Central memory CD4-positive, alpha-beta T cell (primary cell): Measurements from ENCODE around the gene YBX1.
"Not testable (repeated sequence)": the region's sequence is repeated elsewhere in the genome, so short reads cannot be mapped to it uniquely, and the experiment has no call there.

Experiments used
- DNase-seq: peaks from one replicate; pipeline ENCODE4 v3.0.0; 2022

Gene YBX1

DNA sequence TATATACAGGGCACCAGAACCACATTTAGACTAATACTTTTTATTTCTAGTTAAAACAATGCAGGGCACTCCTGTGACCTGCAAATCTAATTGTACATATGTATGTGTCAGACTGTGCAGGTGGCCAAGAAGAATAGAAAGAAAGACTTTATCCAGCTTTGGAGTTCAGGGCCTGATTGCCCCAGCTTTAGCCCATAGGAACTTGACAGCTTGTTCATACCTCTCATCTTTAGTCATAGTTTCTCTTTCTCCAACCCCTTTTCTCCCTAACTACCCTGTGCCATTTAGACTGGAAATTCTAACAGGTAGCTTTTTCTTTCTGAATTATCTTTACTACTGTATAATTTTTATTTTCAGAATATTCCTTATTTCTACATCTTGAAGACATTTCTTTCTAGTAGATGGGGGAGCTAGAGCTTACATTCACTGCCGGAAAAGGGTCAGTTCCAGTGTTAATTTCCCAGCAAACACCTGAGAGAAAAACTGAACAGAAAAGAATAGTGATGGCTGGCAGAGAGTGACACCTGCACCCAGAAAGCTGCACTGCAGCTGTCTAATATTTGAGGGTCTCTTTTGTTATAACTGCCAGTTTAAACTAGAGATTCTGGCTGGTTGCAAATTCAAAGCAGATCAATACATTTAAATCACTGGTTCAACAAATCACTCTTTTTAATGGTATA lies 8.4 kb downstream of the YBX1 start:
- DNase-seq, result no peak

DNA sequence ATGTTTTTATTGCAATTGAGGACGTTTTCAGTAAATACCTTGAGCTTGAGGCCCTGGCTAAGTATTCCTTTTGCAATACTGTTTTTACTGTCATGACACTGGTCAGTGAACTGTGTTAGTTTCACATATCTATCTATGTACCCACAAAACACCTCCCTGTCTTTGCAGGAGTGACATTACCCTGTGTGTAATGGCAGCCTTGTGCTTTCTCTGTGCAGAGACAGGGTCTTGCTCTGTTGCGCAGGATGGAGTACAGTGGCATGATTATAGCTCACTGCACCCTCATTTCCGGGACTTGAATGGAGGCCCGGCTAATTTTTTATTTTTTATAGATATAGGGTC lies 8.9 kb downstream of the YBX1 start:
- no peak for DNase-seq

DNA sequence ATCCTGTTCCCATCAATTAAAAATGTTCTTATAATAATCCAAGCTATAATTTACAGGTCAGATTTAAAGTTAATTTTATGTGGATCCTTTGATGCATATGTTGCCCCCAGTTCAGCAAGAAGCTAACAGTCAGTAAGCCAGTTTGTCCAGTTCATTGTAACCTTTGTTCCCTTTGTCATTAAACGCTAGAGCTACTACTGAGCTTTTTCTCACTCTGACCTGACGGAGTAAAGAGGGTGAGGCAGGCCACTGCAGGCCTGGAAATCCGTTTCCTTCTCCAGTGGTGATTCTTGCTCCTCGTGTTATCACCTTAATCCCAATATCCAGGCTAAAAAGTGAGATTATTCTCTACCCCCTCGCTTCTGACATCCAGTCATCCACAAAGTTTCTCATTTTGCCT lies 10.2 kb downstream of the YBX1 start:
- no peak for DNase-seq

DNA sequence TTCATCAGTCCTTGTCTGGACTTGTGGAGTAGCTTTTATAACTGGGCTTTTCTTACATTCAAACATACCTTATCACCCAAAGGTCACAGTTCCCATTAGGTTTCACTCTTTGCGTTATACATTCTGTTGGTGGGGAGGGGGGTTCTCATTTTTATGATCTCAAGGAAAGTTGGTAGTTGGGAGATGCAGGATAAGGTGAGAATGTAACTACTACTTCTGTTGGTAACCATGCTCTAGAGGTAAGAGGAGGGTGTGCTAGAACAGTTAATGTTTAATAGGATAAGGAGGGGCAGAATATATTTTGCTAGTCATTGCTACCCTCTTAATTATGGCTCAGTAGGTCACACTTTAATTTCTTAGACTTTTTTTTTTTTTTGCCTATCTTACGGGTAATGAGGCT lies 10.7 kb downstream of the YBX1 start:
- no peak for DNase-seq

DNA sequence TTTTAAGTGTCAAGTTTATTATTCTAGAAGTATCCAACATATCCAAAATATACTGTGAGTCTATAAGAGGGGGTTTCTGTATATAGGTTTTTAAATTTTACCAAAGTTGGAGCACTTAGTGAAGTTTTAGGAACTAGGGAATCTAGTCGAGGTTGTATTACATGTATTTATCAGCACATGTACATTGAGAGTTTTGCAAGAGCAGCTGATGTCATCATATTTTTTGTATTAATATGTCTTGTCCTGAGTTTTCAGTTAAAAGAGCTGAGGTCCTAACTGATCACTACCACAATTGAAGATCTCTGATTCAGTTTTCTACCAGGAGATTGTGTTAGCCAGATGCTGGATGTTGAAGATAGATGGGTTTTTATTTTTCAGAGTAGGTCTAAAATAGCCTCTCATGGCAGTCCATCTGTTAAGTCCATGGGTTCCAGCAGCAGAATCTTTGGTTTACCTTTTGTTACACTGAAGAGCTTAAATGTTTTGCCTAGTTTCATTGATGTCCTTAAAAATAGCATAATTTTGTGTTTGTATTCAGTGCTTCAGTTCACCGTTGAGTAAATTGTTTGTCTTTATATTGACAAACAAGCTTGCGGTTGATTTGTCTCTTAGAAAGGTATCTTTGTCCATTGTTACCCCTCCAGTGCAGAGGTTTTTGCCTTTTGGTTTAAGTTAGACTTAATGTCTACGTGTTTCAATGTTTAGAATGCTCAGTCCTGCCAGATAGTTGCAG lies 16.0 kb downstream of the YBX1 start:
- no peak for DNase-seq

DNA sequence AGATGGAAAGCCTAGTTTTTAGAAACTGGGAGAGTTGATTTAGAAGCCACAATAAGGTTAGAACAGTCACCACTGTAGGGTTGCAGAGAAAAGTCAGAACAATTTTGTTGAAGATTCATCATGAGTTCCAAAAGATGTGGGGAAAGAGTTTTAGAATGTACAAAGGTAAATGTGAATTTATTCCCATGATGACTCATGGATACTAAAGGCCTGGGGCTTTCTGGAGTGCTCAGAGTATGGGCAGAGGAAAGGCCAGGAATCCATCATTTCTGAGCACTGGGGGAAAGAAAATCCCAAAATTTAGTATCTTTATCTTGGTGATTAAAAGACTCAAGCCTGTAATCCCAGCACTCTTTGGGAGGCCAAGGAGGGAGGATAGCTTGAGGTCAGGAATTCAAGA lies 17.8 kb downstream of the YBX1 start:
- no peak for DNase-seq

DNA sequence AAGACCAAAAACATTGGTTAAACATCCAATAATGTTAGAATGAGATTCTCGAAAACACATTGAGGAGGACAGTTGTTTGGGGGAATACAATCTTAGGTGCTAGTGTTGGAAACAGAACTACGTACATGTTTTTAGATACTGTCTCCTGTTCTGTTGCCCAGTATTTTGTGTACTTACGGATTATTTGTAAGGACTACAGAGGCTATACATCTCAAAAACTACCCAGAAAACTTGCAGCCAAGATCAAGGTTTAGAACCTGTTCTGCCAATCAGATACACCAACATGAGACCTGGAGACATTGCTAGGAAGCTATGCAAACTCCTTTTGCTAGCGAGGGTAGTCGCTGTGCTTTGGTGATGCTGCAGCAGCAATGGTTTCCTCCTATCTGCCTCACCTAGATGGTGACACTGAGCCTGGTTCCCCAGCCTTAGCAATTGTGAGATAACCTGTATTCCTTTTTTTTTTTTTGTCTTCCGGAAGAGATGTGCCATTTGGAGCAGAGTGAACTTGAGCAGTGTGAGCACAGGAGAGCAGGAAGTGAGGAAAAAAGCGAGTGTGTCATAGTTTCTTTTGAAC lies 21.8 kb downstream of the YBX1 start:
- no peak for DNase-seq

DNA sequence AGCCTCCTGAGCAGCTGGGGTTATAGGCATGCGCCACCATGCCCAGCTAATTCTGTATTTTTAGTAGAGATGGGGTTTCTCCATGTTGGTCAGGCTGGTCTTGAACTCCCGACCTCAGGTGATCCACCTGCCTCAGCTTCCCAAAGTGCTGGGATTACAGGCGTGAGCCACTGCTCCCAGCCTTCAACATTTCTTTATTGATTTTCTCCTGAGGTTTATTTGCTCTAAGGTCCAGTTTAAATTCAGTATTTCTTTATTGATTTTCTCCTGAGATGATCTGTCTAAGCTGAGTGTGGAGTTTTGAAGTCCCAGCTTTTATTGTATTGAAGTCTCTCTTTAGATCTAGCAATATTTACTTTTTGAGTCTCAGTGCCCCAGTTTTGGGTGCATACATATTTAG lies 30.6 kb downstream of the YBX1 start:
- not testable (repeated sequence) for DNase-seq

DNA sequence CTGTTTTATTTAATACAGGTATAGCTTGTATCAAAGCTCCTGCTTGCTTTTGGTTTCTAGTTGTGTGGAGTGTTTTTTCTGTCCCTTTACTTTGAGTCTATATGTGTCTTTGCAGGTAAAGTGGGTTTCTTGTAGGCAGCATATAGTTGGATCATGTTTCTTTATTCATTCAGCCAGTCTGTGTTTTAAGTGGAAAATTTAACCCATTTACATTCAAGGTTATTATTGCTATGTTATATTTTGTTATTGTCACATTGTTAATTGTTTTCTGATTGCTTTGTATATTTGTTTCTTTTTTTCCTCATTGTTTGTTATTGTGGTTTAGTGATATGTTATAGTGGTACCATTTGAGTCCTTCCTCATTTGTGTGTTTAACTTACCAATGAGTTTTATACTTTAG lies 31.1 kb downstream of the YBX1 start:
- DNase-seq, result no peak

DNA sequence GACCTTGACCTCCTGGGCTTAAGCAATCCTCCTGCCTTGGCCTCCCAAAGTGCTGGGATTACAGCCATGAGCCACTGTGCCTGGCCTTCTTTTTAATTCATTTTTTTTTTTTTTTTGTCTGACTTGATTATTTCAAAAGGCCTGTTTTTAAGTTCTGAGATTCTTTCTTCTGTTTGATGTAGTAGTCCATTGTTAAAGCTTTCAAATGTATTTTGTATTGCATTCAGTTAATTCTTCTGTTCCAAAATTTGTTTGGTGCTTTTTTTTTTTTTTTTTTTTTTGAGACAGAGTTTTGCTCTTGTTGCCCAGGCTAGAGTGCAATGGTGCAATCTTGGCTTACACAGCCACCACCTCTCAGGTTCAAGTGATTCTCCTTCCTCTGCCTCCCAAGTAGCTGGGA lies 32.2 kb downstream of the YBX1 start:
- DNase-seq, result not testable (repeated sequence)

DNA sequence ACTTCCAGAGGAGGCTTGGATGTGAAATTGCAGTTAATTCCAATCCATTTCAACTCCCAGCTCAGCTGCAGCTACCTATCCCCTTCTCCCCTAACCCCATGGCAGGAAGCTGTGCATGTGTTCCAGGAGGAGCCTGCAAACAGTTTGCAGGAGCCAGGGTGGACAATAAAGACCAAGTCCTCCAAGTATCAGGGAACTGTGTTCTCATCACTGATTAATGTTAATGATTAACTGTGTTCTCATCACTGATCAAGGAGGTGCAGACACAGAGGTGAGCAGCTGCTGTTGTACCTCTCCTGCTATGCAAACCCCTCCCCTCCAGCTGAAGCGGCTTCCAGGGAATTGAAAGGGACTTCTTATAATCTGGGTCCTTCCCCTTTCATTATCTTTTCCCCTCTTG lies 38.6 kb downstream of the YBX1 start:
- no peak for DNase-seq

DNA sequence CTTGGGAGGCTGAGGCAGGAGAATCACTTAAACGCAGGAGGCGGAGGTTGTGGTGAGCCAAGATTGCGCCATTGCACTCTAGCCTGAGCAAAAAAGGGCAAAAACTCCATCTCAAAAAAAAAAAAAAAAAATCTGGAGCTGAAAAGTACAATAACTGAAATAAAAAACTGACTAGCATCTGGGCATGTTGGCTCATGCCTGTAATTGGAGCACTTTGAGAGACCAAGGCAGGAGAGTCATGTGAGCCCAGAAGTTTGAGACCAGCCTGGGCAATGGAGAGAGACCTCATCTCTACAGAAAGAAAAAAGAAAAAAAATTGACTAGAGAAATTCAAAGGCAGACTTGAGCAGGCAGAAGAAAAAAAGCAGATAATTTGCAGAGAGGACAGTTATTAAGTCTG lies 39.7 kb downstream of the YBX1 start:
- DNase-seq, result no peak

DNA sequence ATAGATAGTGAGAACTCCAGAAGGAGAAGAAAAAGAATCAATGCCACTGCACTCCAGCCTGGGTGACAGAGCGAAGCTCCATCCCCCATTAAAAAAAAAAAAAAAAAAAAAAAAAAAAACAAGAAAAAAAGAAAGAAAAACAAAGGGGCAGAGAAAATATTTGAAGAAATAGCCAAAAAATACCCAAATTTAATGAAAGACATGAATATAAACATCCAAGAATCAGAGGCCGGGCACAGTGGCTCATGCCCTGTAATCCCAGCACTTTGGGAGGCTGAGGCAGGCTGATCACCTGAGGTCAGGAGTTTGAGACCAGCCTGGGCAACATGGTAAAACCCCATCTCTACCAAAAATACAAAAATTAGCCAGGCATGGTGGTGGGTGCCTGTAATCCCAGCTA lies 40.2 kb downstream of the YBX1 start:
- DNase-seq, result not testable (repeated sequence)

DNA sequence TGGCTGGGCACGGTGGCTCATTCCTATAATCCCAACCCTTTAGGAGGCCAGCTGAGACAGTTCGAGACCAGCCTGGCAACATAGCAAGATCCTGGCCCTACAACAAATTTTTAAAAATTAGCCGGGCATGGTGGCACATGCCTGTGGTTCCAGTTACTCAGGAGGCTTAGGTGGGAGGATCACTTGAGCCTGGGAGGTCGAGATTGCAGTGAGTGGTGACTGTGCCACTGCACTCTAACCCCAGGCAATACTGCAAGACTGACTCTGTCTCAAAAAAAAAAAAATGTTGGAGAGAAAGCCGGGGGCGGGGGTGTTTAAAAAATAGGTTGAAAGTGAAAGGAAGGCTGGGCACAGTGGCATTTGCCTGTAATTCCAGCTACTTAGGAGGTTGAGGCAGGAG lies 41.3 kb downstream of the YBX1 start:
- no peak for DNase-seq

DNA sequence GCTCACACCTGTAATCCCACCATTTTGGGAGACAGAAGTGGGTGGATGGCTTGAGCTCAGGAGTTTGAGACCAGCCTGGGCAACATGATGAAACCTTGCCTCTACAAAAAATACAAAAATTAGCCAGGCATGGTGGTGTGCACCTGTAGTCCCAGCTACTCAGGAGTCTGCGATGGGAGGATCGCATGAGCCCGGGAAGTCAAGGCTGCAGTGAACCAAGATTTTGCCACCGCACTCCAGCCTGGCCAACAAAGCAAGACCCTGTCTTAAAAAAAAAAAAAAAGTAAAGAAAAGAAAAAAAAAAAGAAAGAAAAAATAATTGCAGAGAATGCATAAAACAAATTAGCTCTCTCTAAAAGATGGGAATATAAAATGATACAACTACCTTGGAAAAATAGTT lies 43.6 kb downstream of the YBX1 start:
- not testable (repeated sequence) for DNase-seq

DNA sequence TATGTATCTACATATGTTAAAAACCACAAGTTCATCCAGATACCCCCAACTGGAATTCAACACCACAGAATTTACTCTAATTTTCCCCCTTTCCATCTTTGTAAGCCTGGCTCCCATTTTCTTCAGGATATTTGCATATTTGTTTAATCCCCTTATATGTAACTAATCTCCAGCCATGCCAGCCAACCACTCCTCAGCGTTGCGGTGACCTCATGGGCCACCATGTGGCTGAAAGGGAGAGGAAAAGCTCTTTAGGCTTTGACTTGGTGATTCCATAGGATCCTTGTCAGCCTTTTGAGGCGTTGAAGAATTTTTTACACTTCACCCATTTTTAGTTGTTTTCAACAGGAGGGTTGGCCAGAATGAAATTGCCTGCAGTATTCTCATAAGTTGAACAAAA lies 47.8 kb downstream of the YBX1 start:
- DNase-seq, result no peak

DNA sequence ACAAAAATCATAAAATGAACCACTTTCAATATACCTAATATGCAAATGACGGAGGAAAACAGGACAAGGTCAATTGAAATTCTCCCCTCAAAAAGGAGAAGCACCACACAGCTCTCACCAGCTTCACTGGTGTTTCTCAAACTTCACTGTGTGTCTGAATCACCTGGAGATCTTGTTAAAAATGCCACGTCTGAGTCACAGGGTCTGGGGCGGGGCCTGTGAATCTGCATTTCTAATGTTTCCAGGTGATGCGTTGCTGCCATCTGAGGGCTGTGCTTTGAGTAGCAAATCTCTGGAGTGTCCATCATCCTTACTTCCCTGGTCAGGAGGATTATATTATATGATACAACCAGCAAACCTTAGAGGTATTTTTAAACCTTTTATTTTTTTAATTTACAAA lies 48.8 kb downstream of the YBX1 start:
- no peak for DNase-seq

DNA sequence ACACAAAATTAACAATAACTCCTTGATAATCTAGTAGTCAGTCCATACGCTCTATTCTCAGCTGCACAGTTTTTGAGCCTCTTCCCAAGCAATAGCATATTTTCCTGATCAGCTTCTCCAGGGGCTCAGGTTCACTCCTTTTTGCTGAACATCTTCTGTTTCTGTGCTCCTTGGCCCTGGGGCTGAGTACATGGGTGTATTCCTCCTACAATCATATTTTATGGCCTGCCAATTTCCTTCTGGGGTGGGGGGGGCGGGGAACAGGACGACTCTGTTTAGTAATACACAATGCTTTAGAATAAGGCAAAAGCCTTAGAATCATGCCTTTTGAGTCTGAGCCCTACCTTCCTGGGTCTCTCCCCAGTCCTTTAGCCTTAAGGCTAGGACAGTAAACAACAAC lies 49.4 kb downstream of the YBX1 start:
- DNase-seq, result no peak

DNA sequence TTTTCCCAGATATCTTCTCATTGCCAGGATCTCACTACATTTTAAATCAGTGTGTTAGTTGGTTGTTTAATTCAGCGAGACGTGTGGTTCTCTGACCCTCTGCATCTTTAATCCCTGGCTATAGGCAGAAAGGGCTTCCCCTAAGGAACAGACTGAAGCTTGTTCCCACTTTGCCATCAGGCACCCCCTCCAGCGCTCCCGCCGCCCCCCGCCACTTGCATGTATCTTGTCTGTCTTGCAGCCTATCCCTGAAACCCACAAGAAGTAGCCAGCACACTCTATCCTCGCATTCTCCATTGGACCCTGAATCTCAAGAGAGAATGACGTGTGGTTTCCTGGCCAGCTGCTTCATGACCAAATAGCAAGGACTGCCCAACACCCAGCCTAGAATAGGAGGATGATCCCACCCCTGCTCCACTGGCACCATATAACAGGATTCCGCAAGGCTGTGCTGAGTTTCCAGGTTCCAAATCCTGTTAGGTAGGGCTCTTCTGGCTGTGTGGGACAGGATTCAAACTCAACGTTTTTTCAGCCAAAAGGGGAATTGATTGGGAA lies 50.0 kb downstream of the YBX1 start:
- DNase-seq, result no peak

DNA sequence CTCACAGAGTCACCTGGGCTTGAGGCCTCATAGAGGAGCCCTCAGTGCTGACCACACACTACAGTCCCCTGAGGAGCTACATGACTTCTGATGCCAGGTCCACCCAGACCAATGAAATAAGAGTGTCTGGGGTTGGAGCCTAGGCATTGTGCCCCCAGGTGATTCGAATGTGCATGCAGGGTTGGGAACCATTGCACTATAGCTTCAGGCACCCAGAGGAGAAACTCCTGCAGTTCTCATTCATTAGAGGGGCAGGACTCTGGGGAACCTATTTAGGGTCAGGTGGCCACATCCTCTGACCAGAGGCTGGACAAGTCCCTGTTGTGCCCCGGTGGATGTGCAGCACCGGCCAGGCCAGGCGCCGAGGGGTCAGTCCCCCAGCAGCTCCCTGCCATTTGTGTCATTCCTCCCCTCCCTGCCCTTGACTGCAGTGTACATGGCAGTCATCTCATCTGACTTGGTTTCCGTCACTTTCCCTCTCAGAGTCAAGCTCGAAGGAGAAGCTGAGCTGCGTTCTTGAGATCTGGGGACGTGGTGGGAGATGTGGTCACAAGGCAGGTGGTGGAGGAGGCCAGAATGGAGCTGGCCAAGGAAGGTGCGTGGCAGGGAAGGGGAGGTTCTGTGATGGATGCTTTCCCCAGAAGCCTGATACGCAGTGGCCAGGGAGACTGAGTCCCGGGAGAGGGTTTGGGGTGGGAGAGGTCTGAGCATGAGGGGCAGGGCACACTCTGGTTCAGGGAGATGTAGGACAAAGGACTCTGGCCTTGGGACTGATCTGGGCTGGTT lies 51.4 kb downstream of the YBX1 start:
- DNase-seq, result no peak

DNA sequence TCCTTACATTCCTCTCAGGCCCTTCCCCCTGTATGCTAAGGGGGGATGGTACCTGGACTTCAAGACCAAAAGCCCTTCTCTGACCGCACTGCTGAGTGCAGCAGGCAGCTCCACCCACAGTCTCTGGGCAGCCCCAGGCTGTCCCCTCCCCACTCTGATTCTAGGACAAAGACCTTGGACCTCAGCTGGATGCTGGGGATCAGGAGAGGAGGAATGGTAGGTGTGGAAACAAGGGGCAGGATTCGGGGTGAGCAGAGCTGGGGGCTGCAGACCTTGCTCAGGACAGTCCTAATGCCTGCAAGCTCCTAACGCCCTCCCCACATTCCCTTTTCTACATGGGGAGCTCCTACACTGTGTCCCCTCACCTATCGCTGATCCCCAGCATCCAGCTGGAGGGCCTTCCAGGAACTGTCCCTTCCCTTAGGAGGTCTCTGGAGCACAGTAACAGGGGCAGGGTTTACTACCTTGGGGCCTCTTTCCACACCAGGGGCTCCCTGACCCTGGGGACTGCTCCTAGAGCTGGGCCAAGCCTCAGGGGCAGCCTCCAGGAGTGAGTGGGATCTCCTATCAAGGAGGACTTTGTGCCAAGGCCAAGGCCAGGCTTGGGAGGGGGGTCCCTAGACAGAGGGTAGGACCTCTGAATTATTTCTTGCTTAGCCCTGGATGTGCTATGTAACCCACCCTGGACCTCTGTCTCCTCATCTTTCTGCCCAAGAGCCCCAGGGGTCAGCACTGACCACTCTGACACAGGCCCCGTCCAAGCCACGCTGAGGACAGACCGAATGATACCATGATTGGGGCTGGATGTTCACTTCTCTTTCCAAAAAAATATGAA lies 52.2 kb downstream of the YBX1 start:
- DNase-seq, result no peak

DNA sequence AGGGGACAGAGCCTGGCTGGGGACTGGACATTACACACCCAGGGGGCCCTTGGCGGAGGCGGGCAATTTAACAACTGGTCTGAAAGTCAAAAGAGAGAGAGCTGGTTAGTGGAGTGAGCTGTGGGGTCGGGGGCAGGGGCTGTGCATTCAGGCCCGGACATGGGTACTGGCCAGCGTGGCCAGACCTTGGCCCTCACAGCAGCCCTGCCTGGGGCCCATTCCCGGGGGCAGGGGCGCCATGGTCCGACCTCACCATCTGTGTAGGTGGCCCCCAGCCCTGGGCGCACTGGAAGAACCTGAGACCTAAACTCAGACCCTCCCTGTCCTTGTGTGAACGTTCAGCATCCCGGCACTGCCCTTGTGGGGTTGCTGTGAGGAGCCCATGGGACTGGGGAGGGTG lies 52.8 kb downstream of the YBX1 start:
- no peak for DNase-seq
